Esophagus squamous epithelium (tissue), 4 donors: ENCODE data around the gene LSM3.

ENCODE experiments used
- POLR2A ChIP-seq, 4 donors: fragments of 450-650 bp; IDR thresholded peaks; one replicate each; pipeline ENCODE4 v1.6.1; 2017; ENCODE audit warnings: antibody characterized with exemption in 4 of 4, mild to moderate bottlenecking in 4 of 4, moderate library complexity in 3 of 4
- TF ChIP-seq, protein P1 (sequence below), 6 experiments: fragments of 450-650 bp in 4 of 6; fragments of 200-600 bp in 2 of 6; sonication (generic) in 2 of 6; IDR thresholded peaks; one replicate each; pipeline ENCODE4 v1.5.1; 2016 to 2019; ENCODE audit warnings: antibody characterized with exemption in 6 of 6, mild to moderate bottlenecking in 4 of 6, moderate library complexity in 4 of 6

DNA sequence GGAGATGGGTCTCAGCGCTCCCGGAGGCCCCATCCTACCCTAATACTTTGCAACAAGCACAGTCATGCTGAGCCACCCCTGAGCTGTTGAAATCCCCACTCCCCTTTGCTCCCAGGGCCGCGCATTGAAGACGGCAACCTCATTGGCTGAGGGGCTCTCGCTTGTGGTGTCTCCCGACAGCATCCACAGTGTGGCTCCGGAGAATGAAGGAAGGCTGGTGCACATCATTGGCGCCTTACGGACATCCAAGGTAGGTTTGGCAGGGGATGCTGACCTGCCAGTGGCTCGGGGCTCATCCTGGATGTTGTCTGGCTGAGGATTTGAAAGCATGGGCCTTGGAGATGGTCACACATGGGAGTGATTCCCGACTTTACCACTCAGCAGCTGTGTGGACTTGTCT, 47.9 kb upstream of the LSM3 start:
- TF ChIP-seq, protein P1, sequence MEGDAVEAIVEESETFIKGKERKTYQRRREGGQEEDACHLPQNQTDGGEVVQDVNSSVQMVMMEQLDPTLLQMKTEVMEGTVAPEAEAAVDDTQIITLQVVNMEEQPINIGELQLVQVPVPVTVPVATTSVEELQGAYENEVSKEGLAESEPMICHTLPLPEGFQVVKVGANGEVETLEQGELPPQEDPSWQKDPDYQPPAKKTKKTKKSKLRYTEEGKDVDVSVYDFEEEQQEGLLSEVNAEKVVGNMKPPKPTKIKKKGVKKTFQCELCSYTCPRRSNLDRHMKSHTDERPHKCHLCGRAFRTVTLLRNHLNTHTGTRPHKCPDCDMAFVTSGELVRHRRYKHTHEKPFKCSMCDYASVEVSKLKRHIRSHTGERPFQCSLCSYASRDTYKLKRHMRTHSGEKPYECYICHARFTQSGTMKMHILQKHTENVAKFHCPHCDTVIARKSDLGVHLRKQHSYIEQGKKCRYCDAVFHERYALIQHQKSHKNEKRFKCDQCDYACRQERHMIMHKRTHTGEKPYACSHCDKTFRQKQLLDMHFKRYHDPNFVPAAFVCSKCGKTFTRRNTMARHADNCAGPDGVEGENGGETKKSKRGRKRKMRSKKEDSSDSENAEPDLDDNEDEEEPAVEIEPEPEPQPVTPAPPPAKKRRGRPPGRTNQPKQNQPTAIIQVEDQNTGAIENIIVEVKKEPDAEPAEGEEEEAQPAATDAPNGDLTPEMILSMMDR (IDR thresholded peaks at IDR 0.05): no peak
- TF ChIP-seq POLR2A (IDR thresholded peaks at IDR 0.05): no peak
